ENCODE results near the gene CCM2L. TPM values are rescaled to one million over a fixed set of nuclear protein-coding genes. Genes with fewer than 3 reads are reported as not detected.

The CCM2L gene
- total and polyA plus RNA-seq, 2 of the 8 experiments (the other 6 are each of a cell fraction or from before 2014, with no cell fraction given), result 5.5 to 15.8 TPM

DNA sequence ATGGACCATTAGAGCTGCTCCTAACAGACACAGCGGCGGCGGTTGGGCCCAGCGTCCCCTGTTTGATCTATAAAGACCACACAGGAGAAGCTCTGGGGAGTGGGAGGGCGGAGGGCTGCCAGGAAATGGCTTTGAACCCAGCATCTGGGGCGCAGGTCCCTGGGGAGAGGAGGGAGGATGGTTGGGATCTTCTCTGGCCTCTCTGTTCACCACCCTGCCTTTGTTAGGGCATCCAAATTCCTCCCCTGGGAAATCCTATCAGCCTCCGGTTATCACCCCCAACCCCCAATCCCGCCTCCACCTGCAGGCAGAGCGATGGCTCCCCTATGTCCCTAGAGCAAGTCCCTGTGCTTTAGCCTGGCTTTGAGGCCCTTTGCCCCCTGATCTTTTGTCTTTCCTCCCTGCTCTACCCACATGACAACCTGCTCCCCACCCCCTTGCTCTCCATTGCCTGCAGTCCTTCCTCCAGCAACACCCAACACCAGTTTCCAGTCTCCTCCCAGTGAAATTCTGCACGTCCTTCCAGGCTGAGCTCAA is 35.2 kb upstream of the CCM2L start (continued):
- no peak for TF ChIP-seq CBX8 (IDR thresholded peaks at IDR 0.05; ENCODE audit: borderline replicate concordance, low read depth, low read length)
- TF ChIP-seq KDM4A (IDR thresholded peaks at IDR 0.05; ENCODE audit: low read depth, low read length, severe bottlenecking), result no peak
- no peak for TF ChIP-seq TAF7 (optimal IDR thresholded peaks at IDR 0.05; ENCODE audit: borderline replicate concordance, low read depth, low read length)
- no peak for TF ChIP-seq JUND (IDR thresholded peaks at IDR 0.05; ENCODE audit: low read length)
- TF ChIP-seq KDM5A (IDR thresholded peaks at IDR 0.05; ENCODE audit: low read length), result no peak
- TF ChIP-seq, protein P1, sequence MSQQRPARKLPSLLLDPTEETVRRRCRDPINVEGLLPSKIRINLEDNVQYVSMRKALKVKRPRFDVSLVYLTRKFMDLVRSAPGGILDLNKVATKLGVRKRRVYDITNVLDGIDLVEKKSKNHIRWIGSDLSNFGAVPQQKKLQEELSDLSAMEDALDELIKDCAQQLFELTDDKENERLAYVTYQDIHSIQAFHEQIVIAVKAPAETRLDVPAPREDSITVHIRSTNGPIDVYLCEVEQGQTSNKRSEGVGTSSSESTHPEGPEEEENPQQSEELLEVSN (IDR thresholded peaks at IDR 0.05), result no peak
- TF ChIP-seq, protein P2, sequence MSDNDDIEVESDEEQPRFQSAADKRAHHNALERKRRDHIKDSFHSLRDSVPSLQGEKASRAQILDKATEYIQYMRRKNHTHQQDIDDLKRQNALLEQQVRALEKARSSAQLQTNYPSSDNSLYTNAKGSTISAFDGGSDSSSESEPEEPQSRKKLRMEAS (IDR thresholded peaks at IDR 0.05), result no peak; the same call in 1 of the 2 replicates
- no peak for TF ChIP-seq SUZ12 (IDR thresholded peaks at IDR 0.05; ENCODE audit: low read length)
- TF ChIP-seq RFX5 (IDR thresholded peaks at IDR 0.05; ENCODE audit: borderline replicate concordance, low read depth, low read length), result no peak
- 0 out of 2 replicates have a peak, but pooled peaks have one; percentile 43 for TF ChIP-seq GABPA (IDR thresholded peaks at IDR 0.05; ENCODE audit: borderline replicate concordance, insufficient read depth, low read length)
- TF ChIP-seq, protein P3, sequence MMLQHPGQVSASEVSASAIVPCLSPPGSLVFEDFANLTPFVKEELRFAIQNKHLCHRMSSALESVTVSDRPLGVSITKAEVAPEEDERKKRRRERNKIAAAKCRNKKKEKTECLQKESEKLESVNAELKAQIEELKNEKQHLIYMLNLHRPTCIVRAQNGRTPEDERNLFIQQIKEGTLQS (IDR thresholded peaks at IDR 0.05; ENCODE audit: insufficient read depth, low read depth, low read length), result no peak
- peak in 1 of 2 experiments; percentile 70; a peak in 1 of 4 replicates for TF ChIP-seq SIN3A (conservative IDR thresholded peaks at IDR 0.05 in 1 of 2, IDR thresholded peaks at IDR 0.05 in 1 of 2; ENCODE audit: low read depth in 1 of 2, low read length in 2 of 2)
- no peak for TF ChIP-seq SP2 (IDR thresholded peaks at IDR 0.05; ENCODE audit: low read length)
- TF ChIP-seq RXRA (IDR thresholded peaks at IDR 0.05; ENCODE audit: insufficient read depth, low read depth, low read length), result no peak
- TF ChIP-seq YY1 (IDR thresholded peaks at IDR 0.05; ENCODE audit: low read depth, low read length), result peak; percentile 54; the same call in 1 of the 2 replicates
- no peak for TF ChIP-seq SP4 (IDR thresholded peaks at IDR 0.05; ENCODE audit: low read length)
- TF ChIP-seq RBBP5 (IDR thresholded peaks at IDR 0.05; ENCODE audit: borderline replicate concordance, low read depth, low read length), result no peak; the same call in 1 of the 2 replicates
- TF ChIP-seq, protein P4, sequence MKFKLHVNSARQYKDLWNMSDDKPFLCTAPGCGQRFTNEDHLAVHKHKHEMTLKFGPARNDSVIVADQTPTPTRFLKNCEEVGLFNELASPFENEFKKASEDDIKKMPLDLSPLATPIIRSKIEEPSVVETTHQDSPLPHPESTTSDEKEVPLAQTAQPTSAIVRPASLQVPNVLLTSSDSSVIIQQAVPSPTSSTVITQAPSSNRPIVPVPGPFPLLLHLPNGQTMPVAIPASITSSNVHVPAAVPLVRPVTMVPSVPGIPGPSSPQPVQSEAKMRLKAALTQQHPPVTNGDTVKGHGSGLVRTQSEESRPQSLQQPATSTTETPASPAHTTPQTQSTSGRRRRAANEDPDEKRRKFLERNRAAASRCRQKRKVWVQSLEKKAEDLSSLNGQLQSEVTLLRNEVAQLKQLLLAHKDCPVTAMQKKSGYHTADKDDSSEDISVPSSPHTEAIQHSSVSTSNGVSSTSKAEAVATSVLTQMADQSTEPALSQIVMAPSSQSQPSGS (IDR thresholded peaks at IDR 0.05; ENCODE audit: low read length), result no peak
- TF ChIP-seq POLR2AphosphoS5 (IDR thresholded peaks at IDR 0.05; ENCODE audit: low read depth, low read length), result peak; percentile 69
- no peak for TF ChIP-seq SAP30 (IDR thresholded peaks at IDR 0.05; ENCODE audit: insufficient read depth, insufficient replicate concordance, low read length)
